Fibroblast of gingiva (primary cell): Measurements from ENCODE around the gene NPIPB13.
"Not testable (repeated sequence)": the region's sequence is repeated elsewhere in the genome, so short reads cannot be mapped to it uniquely, and the experiment has no call there.

Source experiments
- DNase-seq: peaks from one replicate; pipeline ENCODE4 v3.0.0-alpha.2; 2011; ENCODE audit warnings: low read depth

Gene NPIPB13

DNA sequence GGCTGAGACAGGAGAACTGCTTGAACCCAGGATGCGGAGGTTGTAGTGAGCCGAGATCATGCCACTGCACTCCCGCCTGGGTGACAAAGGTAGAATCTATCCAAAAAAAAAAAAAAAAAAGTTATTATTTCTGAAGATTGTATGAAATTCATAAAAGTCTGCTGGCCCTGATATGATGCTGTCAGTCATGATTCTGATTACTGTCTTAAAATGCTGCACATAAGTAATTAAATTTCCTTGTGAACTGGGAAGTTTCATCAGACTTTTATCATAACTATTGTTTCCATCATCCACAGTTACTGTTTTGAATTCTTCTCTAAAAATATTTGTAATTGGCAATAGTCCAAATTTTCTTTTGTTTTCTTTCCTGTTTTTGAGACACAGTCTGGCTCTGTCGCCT, at the start of gene NPIPB13:
Gene NPIPB13, minus strand, starts transcription at position 101 of the 400 bp plus-strand sequence. CDS start 2,906 bp downstream, outside the sequence.
- DNase-seq = not testable (repeated sequence)

DNA sequence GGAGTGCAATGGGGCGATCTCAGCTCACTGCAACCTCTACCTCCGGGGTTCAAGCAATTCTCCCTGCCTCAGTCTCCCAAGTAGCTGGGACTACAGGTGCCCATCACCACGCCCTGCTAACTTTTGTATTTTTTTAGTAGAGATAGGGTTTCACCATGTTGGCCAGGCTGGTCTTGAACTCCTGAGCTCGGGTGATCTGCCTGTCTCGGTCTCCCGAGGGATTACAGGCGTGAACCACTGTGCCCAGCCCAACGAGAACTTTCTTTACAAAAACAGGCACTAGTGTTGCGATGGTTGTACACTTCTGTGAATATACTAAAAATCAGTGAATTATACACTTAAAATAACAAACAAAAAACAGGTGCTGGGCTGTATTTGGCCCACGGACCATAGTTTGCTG, 34.1 kb upstream of the NPIPB13 start:
- DNase-seq = not testable (repeated sequence)

DNA sequence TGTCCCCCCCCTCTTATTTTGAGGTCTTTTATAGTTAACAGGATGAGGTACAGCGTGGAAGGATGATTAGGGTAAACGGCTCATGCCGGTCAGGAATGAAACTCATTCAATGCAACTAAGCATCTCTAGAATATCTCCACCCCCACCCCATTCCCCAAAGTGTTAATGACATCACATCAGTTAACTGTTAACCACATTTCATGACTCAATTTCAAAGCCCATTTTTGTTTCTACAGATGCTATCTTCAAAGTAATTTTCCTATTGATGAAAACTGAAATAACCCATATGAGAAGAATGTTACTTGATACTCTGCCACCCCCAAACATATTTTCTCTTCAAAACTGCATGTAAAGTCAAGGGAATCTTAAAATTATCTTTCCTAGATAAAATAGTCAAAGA, 30.2 kb upstream of the NPIPB13 start:
- DNase-seq = not testable (repeated sequence)

DNA sequence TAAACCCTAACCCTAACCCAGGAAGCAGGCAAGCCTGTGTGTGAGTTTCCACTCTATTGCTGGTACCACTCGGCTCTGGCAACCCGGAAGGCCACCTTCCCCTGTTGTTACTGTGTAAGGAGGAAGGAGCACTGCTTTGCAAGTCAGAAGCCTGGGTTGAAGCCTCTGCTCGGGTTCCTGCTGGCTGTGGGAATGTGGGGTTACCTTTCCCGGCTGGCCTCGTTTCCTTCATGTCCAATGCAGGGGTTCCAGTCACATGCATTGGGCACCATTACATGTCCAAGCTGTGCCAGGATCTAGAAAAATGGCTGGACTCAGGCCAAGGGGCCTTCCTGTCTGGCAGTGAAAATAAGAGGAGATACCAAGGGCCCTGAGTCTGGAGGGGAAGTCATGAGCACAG, 31.2 kb downstream of the NPIPB13 start:
- DNase-seq = not testable (repeated sequence)

DNA sequence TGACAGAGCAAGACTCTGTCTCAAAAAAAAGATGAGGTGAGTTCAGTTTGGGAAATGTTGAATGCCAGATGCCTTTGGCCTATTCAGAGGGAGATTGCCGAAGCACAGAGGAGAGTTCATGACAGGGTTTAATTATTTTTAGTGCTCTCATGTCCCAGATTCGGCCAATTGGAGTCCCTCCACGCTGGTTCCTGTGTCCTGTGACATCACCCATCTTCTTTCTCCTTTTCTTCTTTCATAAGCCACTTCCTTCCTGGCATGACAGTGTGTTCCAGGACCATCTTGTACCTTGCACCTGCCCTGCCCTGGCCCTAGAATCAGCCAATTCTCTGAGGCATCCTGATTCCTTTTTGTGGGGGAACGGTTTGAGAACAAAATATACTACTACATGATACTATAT, 36.9 kb downstream of the NPIPB13 start:
- not testable (repeated sequence) for DNase-seq

DNA sequence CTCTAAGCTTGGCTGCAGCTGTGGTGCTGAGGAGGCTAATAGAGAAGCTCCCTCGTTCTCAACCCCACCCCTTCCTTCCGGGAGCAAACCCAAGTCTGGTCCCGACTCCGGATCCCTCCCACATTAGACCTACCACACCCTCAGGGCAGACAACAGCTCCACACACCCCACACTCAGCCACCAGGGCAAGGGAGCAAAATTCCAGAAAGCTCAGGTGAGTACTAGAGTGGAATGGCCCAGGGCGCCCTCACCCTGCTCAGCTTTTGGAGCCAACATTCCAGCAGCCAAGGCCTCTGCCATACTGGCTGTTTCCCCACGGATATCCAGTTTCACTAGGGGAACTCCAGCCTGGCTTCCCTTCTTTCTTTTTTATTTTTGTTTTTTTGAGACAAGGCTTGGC, 39.2 kb downstream of the NPIPB13 start:
- DNase-seq = not testable (repeated sequence)

DNA sequence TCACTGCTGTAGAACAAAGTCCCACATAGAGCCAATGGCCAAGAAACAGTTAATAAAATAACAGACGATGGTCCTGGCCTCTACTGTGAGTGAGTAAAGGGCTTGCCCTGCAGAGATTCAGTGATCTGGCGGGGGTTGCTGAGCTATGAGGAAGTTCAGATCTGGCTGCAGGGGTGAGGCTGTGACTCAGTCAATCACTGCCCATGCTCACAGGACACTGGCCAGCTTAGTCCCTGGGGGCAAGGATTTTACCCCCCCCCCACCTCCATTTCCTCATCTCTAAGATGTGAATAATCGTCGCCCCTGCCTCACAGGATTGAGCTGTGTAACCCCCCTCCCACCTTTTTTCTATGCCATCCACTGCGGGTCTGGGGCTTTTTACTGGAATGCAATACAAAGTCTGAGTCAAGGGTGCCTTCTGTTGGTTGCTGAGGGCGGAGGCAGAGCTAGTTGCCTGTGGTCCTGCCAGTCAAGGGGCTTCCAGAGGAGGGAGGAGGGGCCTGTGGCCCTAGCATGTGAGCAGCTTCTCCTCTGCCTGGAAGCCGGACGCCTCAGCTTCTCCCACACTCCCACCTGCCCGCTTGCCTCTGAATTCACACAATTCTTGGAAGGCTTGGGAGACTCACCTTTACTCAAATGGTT, 41.1 kb downstream of the NPIPB13 start:
- not testable (repeated sequence) for DNase-seq

DNA sequence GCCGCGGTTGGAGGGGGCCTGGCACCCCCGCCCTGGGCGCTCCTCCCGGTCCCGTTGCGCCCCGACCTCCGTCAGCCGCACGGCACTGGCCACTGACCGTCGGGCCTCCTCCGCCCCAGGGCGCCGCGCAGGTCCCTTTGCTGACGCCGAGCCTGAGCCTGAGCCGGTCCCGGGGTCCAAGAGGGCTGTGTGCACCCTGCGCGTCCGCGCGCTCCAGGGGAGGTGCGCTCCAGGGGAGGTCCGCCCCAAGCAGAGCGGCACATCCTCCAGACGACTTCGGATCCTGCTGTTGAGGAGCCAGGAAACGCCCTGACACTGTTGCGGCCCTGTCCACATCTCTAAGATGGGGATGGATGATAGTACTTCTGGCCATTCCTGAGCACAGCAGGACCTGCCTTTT, 42.0 kb downstream of the NPIPB13 start:
- not testable (repeated sequence) for DNase-seq

DNA sequence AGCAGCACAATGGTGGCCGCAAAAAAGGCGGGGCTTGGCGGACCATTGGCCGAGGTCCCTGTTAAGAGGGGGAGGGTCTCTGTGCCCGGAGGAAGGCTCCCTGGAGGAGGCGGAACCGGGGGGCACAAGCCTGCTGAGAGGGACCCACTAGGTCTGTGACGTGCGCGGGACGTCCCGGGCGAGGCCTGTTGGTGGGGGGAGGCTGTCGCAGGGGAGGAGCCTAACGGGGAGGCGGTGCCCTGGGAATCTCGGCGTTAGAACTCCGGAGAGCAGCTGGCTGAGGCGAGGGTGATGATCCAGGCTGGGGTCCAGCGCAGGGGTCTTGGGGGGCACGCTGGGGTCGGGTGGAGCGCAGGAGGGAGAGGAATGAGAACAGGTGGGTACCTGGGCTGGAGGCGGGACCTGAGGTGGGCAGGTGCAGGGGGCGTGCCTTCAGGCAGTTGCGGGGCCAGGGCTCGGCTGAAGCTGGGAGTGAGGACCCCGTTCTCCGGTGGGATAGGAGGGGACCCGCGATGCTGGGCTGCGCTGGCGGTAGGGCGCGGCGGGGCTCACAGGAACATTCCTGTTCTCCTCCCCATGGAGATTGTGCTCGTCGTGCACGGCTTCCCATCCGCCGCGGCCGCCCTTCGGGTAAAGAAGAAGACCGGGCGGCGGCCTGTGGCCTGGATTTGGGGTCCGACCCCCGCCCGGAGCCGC, 42.6 kb downstream of the NPIPB13 start:
- DNase-seq = not testable (repeated sequence)

DNA sequence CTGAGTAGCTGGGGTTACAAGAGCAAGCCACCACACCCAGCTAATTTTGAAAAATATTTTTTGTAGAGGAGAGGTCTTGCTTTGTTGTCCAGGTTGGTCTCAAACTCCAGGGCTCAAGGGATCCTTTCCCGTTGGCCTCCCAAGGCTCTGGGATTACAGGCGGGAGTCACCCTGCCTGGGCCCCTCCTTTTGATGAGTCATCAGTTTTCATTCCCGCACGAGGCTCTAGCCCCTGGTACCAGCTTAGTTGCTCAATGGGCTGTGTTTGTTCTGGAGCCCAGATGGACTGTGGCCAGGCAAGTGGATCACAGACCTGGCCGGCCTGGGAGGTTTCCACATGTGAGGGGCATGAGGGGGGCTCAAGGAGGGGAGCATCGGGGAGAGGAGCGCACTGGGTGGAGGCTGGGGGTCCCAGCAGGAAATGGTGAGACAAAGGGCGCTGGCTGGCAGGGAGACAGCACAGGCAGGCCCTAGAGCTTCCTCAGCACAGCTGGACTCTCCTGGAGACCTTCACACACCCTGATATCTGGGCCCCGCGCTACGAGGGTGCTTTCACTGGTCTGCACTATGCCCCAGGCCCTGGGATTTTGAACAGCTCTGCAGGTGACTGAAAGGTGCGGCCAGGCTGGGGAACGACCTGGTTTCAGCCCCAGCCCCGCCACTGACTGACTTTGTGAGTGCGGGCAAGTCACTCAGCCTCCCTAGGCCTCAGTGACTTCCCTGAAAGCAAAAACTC, 48.5 kb downstream of the NPIPB13 start:
- not testable (repeated sequence) for DNase-seq

DNA sequence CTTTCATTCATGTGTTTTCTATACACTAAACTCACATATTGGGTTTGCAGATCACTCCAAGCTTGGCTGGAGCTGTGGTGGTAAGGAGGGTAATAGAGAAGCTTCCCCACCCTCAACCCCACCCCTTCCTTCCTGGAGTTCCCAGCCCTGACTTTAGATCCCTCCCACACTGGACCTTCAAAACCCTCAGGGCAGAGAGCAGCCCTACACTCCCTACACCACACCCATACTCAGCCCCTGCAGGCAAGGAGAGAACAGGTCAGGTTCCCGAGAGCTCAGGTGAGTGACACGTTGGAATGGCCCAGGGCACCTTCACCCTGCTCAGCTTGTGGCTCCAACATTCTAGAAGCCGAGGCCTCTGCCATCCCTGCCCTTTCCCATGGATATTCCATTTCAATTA, 49.2 kb downstream of the NPIPB13 start, which contains the start of gene SULT1A3:
Gene SULT1A3, plus strand, starts transcription at position 207 of the 400 bp plus-strand sequence. CDS start 1,474 bp downstream, outside the sequence.
- not testable (repeated sequence) for DNase-seq
